Stimulated activated CD4-positive, alpha-beta T cell treated with anti-CD3 and anti-CD28 coated beads, TNF-alpha, amount 100 ng/mL, for 24 hours (primary cell): ENCODE measurements around the gene MAML2.

Experiments
- DNase-seq, 3 experiments: peaks; one replicate each; pipeline ENCODE4 v3.0.0-alpha.2; 2020; ENCODE audit warnings: low read depth in 3 of 3

MAML2 gene

DNA sequence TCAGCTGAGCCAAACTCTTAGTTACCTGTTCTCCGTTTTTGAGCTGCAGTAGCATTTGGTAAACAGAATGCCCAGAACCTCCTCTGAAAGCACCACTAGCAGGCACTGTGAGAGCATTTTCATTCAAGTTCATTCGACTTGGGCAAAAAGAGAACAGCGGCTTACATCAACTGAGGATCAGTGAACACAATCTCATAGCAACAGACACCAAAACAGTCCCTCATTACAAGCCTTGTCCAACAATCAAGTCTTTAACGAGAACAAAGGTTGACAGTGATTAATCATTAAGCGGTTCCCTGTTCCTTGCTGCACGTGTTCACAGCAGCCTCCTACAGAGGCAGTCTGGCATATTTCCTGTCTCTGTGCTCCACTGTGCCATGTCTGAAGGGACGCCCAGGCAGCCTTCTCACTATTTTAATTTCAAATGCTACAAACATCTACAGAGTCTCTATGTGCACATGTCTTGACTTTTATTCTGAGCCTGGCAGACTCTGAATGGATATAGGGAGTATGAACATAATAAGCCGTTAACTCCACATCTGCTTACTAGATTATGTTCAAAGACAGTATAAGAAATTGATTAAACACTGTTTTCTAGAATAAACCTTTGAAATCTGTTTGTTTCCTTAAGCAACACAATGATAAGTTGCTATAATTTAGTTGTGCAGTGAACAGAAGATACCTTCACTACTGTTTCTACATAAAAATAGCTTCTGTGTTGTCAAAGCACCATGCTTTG lies 330.7 kb downstream of the MAML2 start:
- peak; percentile 21 to 32 (median 21) for DNase-seq

DNA sequence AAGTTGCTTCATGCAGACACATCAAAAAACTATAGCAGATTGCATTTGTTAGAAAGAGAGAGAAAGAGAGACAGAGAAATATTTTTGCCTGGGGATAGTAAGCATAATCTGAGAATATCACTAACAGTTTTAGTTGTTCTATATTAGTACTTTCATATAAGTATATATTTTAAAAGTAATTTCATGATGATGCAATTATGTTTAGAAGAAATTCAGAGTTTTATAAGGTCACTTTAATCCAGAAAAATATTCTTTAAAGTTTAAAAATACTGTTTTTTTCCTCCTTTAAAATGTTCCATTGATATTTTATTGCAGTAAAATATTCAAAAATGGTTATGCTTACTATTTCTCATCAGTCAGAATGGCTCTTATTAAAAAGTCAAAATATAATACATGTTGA lies 332.3 kb downstream of the MAML2 start:
- no peak for DNase-seq

DNA sequence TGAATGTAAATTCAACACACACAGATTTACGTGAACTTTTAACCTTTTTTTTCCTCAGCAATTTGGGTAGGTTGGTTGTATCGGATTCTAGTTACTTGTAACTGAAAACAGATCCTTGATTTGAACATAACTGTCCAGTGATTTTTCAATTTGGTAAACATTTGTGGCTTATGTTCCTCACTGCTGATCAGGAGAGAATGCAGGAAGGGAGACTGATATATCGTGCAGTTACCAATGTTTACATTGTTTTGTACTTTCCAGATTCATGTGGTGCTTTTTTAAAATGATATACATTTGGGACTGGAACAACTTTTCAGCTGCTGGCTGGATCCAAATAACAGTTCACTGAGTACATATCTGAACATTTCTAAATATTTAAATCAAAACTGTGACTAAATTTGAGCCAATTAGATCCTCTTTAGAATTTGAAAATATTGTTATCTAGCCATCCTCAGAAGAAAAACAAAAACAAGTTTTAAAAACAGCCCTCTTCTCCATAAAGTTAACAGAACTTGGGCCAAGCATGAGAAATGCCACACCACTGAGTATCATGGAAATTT lies 334.8 kb downstream of the MAML2 start:
- no peak for DNase-seq

DNA sequence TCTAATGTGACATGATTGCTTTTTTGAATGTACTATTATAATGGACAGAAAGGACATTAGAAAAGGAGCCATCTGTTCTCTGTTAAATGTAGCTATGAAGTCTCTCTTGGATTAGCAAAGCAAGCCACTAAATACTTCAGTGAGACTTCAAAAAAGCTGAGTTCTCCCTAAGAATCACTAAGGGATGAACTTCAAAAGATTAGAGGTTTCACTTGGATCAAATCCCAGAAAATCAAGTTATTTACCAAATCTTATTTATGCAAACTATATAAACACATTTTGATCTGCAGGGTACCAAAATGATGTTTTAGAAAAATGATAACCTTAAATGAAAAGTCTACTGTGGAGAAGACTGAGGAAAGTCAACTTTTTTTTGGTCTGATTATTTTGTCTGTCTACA lies 337.0 kb downstream of the MAML2 start:
- no peak for DNase-seq

DNA sequence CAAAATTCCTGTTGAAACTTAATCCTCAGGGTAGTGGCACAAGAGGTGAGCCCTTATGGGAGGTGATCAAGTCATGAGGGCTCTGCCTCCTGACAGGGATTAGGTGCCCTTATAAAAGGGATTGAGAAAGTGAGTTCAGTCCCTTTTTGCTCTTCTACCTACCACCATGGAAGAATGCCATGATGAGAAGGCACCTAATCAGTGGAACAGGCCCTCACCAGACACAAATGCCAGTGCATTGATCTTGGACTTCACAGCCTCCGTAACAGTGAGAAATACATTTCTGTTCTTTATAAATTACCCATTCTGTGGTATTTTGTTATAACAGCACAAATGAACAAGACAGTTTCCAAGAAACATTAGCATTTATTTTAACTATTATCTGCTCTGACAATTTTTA lies 338.1 kb downstream of the MAML2 start:
- DNase-seq, result no peak

DNA sequence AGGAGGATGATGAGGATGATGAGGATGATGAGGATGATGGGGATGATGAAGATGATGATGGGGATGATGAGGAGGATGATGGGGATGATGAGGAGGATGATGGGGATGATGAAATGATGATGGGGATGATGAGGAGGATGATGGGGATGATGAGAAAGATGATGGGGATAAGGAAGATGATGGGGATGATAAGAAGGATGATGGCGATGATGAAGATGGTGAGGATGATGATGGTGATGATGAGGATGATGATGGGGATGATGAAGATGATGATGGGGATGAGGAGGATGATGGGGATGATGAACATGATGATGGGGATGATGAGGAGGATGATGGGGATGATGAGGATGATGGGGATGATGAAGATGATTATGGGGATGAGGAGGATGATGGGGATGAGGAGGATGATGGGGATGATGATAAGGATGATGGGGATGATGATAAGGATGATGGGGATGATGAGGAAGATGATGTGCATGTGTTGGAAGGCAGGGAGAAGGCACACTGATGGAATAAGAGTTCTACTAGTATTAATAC lies 340.2 kb downstream of the MAML2 start:
- DNase-seq, result no peak

DNA sequence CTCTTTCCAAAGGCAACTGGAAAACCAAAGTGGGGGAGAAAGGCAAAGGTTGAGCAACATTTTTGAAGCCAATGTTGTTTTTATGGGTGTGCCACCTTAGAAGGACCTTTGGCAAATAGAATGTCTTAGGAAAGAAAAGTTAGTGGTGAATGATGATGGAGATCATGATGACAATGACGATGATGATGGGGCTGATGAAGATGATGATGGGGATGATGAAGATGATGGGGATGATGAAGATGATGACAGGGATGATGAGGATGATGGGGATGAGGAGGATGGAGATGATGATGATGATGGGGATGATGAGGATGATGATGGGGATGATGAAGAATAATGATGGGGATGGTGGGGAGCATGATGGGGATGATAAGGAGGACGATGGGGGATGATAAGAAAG lies 340.7 kb downstream of the MAML2 start:
- no peak for DNase-seq

DNA sequence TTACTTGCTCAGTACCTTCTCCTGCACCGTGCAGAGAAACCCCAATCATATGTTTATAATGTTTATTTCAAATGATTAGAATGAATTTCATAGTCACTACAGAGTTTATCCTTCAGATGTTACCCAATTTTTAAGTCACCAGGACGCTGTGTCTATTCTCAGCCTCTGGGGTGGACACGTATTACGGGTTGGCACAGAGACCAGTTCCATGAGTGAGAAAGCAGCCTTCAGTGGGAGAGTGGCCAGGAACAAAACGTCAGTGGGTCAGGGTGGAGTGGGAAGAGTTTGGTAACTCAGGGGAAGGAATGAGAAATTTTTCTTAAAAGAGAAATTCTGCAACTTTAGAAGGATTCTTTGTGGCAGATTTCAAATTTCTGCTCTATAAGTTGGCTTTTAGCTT lies 342.0 kb downstream of the MAML2 start:
- no peak for DNase-seq

DNA sequence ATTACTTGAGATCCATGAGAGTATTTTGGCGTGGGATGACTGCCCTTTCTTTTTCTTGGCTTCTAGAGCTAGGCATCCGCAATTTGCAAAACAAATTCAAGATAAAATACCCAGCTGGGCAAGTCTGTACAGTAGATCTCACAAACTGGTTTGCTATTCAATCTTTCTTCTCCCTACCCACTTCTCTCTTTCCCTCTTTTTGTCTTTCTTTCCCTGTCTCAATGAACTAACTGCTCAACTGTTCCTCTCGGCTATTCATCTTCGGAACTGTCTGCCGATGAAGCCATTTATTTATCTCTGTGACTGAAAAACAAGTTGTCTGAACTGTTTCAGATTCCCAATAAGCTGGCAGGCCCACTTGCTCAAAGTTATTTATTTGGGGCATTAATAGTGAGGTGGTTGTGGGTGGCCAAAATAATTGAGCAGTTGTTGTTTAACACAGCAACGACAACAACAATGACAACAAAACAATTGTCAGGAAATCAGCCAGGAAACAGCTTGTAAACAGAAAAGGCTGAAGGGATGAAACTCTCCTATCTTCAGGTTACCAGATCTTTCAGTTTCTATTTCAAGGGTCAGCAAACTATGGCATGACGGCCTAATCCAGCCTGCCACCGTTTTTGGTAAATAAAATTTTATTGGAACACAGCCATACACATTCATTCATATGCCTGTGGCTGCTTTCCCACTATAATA lies 343.1 kb downstream of the MAML2 start:
- DNase-seq, result no peak

DNA sequence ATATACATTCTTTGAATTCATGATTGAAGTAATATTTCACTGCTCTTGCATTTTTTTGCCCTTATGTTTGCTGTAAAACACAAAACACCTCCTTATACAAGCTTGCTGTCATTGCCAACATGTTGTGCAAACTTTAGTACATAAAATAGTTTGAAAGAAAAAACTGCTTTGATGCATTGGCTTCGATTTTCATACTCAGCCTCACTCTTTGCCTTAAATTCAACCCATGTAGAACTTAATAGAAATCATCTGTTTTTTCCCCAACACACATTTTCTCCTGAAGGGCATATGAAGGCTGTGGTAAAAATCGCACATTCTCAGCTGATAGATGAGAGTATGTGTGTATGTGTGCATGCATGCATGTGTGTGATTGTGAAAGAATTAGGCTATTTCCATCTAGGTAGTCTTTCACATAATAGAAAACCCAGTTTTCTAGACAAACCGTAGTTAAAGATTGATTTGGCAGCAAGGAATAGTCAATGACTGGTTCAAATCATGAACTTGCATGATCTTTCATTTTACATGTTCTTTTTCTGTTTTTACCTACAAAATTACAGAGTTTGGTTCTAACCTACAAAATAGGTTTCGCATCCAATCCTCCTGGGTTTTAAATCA lies 346.3 kb downstream of the MAML2 start:
- DNase-seq, result no peak

DNA sequence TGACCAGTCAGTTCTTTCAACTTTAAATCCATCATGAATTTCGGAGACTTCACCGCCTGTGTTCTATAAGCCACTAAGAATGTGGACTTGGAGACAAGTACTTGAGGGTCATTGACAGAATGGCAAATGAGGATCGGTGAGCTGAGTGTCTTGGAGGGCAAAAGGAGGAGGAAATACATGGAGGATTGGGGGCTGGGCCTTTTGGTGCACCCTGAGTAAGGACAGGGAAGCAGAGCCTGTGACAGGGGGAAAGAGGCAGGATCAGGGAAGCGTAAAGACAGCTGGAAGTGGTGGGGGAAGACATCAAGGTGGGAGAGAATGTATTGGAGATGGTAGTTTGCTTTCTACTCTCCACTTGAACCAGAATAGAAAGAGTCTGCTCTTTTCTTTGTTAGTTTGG lies 348.7 kb downstream of the MAML2 start:
- no peak for DNase-seq

DNA sequence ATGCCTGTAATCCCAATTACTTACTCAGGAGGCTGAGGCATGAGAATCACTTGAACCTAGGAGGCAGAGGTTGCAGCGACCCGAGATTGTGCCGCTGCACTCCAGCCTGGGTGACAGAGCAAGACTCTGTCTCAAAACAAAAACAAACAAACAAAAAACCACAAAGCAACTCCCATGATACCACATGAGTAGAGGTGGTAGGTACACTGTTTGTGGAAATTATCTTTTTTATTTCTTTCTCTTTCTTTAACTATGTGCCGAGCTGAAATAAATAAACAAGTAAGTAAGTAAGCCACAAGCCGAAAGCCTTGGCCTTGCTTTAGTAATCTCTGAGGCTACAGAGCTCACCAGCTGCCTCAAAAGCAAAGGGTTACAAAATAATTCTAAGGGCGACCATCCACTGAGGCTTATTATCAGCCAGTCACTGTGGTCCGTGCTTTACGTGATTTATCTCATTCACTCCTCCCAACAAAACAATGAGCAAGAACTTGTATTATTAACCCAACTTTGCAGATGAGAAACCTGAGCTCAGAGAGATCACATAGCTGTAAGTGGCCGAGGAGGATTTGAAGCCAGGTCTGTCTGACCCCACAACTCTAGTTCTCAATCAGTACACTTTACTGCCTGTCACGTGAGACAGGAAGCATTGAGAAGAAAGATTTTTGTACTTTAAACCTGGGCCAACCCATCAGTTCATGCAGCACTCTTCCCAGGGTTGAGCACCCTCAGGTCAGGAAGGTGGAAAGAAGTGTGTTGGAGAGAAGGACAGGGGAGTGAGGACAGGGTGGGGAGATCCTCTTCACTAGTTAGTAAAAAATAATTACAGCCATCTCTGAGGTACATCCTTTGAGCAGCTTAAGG lies 349.3 kb downstream of the MAML2 start:
- DNase-seq, result no peak

DNA sequence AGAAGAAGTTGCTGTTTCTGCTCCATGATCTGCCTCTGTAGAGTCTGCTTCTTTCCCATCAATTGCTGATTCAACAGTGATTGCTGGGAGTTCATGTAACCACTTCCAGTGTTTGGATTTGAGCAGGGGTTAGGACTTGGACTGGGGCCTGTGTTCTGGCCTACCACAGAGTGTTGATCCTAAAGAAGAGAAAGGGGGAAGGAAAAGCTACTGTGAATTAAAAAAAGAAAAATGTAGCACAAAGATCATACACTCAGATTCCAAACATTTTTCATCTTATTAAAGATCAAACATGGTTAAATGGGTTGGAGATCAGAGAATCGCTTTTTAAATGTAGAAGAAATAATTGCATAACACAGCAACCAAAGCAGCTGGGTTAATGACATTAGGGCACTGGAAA lies 351.4 kb downstream of the MAML2 start:
- DNase-seq, result no peak

DNA sequence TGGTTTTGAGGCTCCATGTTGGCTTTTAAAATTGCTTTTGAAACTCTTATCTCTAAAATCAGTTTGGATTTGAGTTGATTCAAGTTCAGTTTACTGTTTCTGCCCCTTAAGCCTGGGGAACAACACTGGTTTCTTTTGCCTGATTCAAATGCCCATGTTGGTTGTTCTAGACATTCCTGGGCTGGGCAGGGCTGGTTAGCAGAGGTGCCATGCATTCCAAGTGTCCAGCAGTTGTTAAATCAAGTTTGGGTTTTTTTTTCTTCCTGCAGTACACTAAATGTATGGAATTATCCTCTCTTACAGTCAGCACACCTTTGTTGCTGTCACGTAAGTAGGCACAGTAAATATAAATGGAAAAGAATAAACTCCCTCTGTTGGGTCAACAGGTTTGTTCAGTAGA lies 351.9 kb downstream of the MAML2 start:
- DNase-seq, result no peak

DNA sequence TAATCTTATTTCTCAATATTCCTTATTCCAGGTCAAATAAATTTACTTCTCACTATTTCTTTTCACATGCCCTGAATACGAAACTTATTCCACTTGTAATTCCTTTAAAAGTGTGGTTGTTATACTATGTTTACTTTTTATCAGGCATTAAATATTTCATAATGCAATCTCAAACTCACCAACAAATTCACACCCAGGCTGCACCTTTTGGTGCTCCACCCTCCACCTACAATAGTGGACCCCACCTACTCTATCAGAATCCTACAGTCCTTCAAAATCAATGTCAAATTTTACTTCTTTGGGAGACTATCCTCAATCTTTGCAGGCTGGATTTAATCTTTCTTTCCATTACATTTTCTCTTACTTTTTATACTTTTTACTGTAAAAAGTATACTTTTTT lies 353.2 kb downstream of the MAML2 start:
- DNase-seq, result no peak

DNA sequence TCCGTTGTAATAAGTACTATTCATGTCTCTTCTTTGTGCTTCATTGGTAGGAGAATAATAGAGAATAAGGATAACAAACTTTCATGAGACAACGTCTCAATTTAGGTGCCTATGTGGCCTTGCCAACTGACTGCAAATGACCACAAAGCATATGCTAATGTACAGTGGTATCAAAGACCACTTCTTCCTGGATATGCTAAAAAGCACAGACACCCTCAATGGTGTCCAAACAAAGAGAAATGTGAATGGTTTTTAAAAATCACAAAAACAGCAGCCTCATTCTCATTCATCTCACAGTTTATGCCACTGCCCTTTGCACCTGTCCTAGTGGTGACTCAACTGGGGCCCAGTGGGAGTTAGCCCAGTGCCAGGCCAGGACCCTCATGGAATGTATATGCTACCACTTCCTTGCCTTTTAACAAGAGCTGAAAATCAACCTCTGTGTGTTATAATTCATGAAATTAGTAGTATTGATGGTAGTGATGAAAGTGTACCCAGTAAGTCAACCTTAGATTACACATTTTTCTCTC lies 353.9 kb downstream of the MAML2 start:
- DNase-seq, result no peak

DNA sequence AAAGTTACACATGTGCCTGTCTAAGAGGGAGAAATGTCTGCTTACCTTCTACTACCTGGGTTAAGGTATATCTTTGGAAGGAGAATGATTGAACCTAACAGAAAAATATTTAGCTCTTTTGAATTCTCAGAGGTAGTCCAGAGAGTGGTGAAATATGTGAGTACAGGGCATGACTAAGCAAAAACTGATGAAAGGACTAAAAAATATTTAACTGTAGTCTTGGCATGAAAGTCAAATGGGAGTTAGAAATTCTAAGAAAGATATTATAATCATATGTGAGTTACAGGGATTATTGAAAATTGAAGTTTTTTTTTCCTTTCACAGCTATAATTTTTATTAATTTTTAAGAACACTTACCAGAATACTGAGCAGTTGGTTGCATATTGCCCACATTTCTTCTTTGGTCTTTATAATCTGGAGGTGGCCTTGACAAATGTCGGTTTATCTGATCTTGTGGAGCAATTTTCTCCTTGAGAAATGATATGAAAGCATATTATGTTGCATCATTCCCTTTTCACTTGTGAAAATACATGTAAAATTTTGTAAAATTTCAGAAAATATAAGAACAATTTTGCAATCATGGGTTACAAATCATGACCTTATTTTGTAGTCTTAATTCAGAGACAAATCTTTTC lies 357.7 kb downstream of the MAML2 start:
- DNase-seq, result no peak

DNA sequence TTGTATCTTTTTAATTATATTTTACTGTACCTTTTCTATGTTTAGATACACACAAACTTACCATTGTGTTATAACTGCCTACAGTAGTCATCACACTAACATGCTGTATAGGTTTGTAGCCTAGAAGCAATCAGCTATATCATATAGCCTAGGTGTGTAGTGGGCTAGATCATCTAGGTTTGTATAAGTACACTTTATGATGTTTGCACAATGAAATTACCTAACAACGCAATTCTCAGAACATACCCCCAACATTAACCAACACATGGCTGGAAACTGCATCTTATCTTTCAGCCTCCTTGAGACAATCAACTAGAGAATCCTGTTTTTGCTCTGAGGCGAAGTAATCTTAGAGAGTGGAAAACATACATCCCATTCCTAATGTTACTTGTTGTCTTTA lies 358.9 kb downstream of the MAML2 start:
- no peak for DNase-seq

DNA sequence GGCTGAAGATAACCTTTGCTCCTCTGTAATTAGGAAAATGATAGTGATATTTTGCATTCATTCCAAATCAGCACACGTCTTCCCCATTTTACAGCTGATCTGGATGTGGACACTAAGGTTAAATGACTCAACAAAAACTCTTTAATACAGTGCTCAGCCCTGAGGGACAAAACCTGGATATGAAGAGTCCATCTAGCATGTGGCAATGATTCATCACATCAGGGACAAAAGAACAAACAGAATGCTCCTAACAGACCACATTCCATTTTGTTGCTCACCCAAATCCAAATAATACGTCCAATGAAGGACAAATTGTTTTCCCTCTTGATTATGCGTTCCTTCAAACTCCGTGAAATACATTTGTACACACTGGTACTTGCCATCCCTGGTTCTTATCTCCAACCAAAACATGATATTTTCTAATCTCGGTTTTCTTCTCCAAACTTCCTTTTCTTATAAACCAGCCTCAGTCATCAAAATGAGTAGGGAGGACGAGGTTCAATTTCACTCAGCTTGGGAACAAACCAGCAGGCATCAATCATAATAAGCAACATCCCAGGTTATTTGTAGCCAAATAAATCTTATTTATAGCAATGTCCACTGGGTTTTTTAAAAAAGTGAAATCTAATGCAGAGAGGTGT lies 365.3 kb downstream of the MAML2 start:
- DNase-seq, result no peak

DNA sequence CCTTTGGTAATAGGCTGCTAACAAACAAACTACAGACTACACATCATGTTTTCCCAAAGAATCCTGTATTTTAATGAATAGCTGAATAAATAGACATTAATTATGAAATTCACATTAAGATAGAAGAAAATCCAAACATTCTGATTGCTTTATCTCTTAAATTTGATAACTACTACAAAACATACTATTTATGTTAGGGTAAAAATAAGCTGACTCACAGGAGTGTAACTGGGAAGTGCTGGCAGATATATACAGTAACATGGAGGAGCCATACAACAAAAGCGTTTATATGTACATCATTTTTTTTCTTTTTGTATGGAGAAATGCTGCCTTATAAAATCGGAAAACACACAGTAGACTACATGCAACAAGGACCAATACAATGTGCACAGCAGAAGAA lies 366.4 kb downstream of the MAML2 start:
- no peak for DNase-seq
